HCT116 (cell line): Measurements from ENCODE around the gene GRAP. TPM values are rescaled to one million over a fixed set of nuclear protein-coding genes. Genes with fewer than 3 reads are reported as not detected.

Experiments
- ATAC-seq: fragments of 200-7000 bp; cut with Tn5 transposase; 2 replicates; pipeline ENCODE4 v1.9.1; 2020; ENCODE audit warnings: mild to moderate bottlenecking, moderate library complexity
- BruUV-seq: library from RNA; stranded (reverse); fragments of 400-500 nt; replicated peaks from 2 replicates; lab custom pipeline; 2021; lab: Mats Ljungman, UMichigan
- CTCF ChIA-PET: fragments of 300-600 bp; sonication (Branson Sonifier 250); formaldehyde crosslinking; loops from one replicate; lab custom pipeline; 2021; ENCODE audit warnings: antibody characterized with exemption; lab: Charles Lee
- POLR2A ChIA-PET: fragments of 300-600, 350-600 bp; sonication (Branson Sonifier 250); formaldehyde crosslinking; loops from one replicate; lab custom pipeline; 2021; ENCODE audit warnings: antibody characterized with exemption; lab: Charles Lee
- RAD21 ChIA-PET, 2 experiments: fragments of 300-600 bp; sonication (Branson Sonifier 250); formaldehyde crosslinking; loops; one replicate each; lab custom pipeline; 2023; ENCODE audit warnings: low total read pairs in 2 of 2; ENCODE audit not compliant: uncharacterized antibody in 2 of 2, unreplicated experiment in 2 of 2, low non-redundant PET in 1 of 2; lab: Charles Lee
- DNase-seq: peaks from one replicate; pipeline ENCODE4 v3.0.0-alpha.2; 2010; ENCODE audit warnings: low read depth, low spot score
- H2AFZ ChIP-seq: fragments of 200-600 bp; shearing (Covaris generic), sonication (generic); 2 replicates; pipeline ENCODE4 v1.6.1; 2017; ENCODE audit warnings: low read depth, mixed run types, mixed read lengths, antibody characterized with exemption, low read length; ENCODE audit not compliant: poor library complexity, severe bottlenecking
- H3K27ac ChIP-seq: 2 replicates; pipeline ENCODE4 v1.5.1; 2012; ENCODE audit warnings: low read depth, low read length
- H3K27me3 ChIP-seq: fragments of 200-600 bp; sonication (generic); 2 replicates; pipeline ENCODE4 v1.6.1; 2016; ENCODE audit warnings: mixed run types, low read length, mixed read lengths; ENCODE audit not compliant: insufficient read depth
- H3K36me3 ChIP-seq, 2 experiments: fragments of 200-500 bp in 1 of 2; fragments of 200-600 bp in 1 of 2; sonication (Bioruptor generic) in 1 of 2; sonication (generic) in 1 of 2; 2 replicates each; pipeline versions ENCODE4 v1.5.1 to v1.6.1; 2014 to 2016; ENCODE audit warnings: low read length in 2 of 2, inconsistent platforms in 1 of 2, mixed read lengths in 1 of 2, mixed run types in 1 of 2; ENCODE audit not compliant: insufficient read depth in 2 of 2, control insufficient read depth in 1 of 2
- H3K4me1 ChIP-seq, 2 experiments: fragments of 200-600 bp in 1 of 2; sonication (generic) in 1 of 2; 2 replicates each; pipeline versions ENCODE4 v1.5.1 to v1.6.1; 2012 to 2017; ENCODE audit warnings: low read length in 2 of 2, inconsistent platforms in 1 of 2, mild to moderate bottlenecking in 1 of 2, mixed read lengths in 1 of 2, mixed run types in 1 of 2, moderate library complexity in 1 of 2; ENCODE audit not compliant: insufficient read depth in 2 of 2, control insufficient read depth in 1 of 2
- H3K4me2 ChIP-seq: fragments of 200-600 bp; sonication (generic); 2 replicates; pipeline ENCODE4 v1.6.1; 2017; ENCODE audit warnings: mixed run types, low read length, mixed read lengths
- H3K4me3 ChIP-seq, 2 experiments: fragments of 200-600 bp in 1 of 2; sonication (generic) in 1 of 2; replicated peaks in 1 of 2; 2 replicates each; pipeline ENCODE4 v1.5.1; 2011 to 2016; ENCODE audit warnings: low read length in 2 of 2, control low read depth in 1 of 2, low read depth in 1 of 2, mild to moderate bottlenecking in 1 of 2, mixed read lengths in 1 of 2, mixed run types in 1 of 2
- H3K79me2 ChIP-seq: fragments of 200-600 bp; sonication (generic); 2 replicates; pipeline ENCODE4 v1.6.1; 2017; ENCODE audit warnings: mild to moderate bottlenecking, mixed run types, low read length, moderate library complexity, mixed read lengths; ENCODE audit not compliant: insufficient read depth
- H3K9ac ChIP-seq: fragments of 200-600 bp; sonication (generic); 2 replicates; pipeline ENCODE4 v1.6.1; 2016; ENCODE audit warnings: low read length, mixed read lengths
- H3K9me2 ChIP-seq: fragments of 200-600 bp; sonication (generic), shearing (Covaris generic); 2 replicates; pipeline ENCODE4 v1.6.1; 2017; ENCODE audit warnings: mixed run types, mild to moderate bottlenecking, moderate library complexity; ENCODE audit not compliant: insufficient read depth
- H3K9me3 ChIP-seq, 2 experiments: fragments of 200-500 bp in 1 of 2; fragments of 200-600 bp in 1 of 2; sonication (Bioruptor generic) in 1 of 2; sonication (generic) in 1 of 2; 2 replicates each; pipeline ENCODE4 v1.6.1; 2014 to 2017; ENCODE audit warnings: low read length in 2 of 2, mixed read lengths in 2 of 2, inconsistent platforms in 1 of 2, low read depth in 1 of 2, mild to moderate bottlenecking in 1 of 2, mixed run types in 1 of 2, moderate library complexity in 1 of 2; ENCODE audit not compliant: control insufficient read depth in 1 of 2, insufficient read depth in 1 of 2
- H4K20me1 ChIP-seq: fragments of 200-600 bp; sonication (generic), shearing (Covaris generic); 2 replicates; pipeline ENCODE4 v1.6.1; 2017; ENCODE audit warnings: mixed run types, mild to moderate bottlenecking, moderate library complexity; ENCODE audit not compliant: insufficient read depth
- ATF3 ChIP-seq: IDR thresholded peaks from 2 replicates; pipeline ENCODE4 v1.6.1; 2012
- CBX3 ChIP-seq: IDR thresholded peaks from 2 replicates; pipeline ENCODE4 v1.6.1; 2012; ENCODE audit warnings: low read depth
- CEBPB ChIP-seq: IDR thresholded peaks from 2 replicates; pipeline ENCODE4 v1.6.1; 2012; ENCODE audit warnings: low read depth
- CTCF ChIP-seq, 3 experiments: fragments of 200-600 bp in 1 of 3; sonication (generic) in 1 of 3; IDR thresholded peaks in 2 of 3; conservative IDR thresholded peaks in 1 of 3; 2 replicates each; pipeline ENCODE4 v1.5.1; 2012 to 2017; ENCODE audit warnings: low read depth in 2 of 3, low read length in 2 of 3, antibody characterized with exemption in 1 of 3, borderline replicate concordance in 1 of 3, control low read depth in 1 of 3, mild to moderate bottlenecking in 1 of 3, mixed read lengths in 1 of 3, mixed run types in 1 of 3, moderate library complexity in 1 of 3; ENCODE audit not compliant: insufficient read depth in 1 of 3
- ELF1 ChIP-seq: IDR thresholded peaks from 2 replicates; pipeline ENCODE4 v1.6.1; 2012; ENCODE audit warnings: low read depth, borderline replicate concordance
- EZH2 ChIP-seq: fragments of 200-600 bp; sonication (generic); IDR thresholded peaks from 2 replicates; pipeline ENCODE4 v1.6.1; 2017; ENCODE audit warnings: antibody characterized with exemption, mixed run types
- EZH2phosphoT487 ChIP-seq: fragments of 200-600 bp; IDR thresholded peaks from 2 replicates; pipeline ENCODE4 v1.6.1; 2018; ENCODE audit warnings: antibody characterized with exemption, borderline replicate concordance
- FOSL1 ChIP-seq: IDR thresholded peaks from 2 replicates; pipeline ENCODE4 v1.6.1; 2012; ENCODE audit warnings: low read depth
- JUND ChIP-seq: IDR thresholded peaks from 2 replicates; pipeline ENCODE4 v1.6.1; 2012
- POLR2AphosphoS5 ChIP-seq: IDR thresholded peaks from 2 replicates; pipeline ENCODE4 v1.6.1; 2011; ENCODE audit warnings: mild to moderate bottlenecking, low read depth, low read length, moderate library complexity
- RAD21 ChIP-seq: IDR thresholded peaks from 2 replicates; pipeline ENCODE4 v1.6.1; 2012; ENCODE audit warnings: low read depth, mild to moderate bottlenecking
- REST ChIP-seq: IDR thresholded peaks from 2 replicates; pipeline ENCODE4 v1.6.1; 2012; ENCODE audit warnings: low read depth
- SIN3A ChIP-seq: IDR thresholded peaks from 2 replicates; pipeline ENCODE4 v1.6.1; 2012; ENCODE audit warnings: low read depth
- SRF ChIP-seq: IDR thresholded peaks from 2 replicates; pipeline ENCODE4 v1.6.1; 2012; ENCODE audit warnings: low read depth
- TCF7L2 ChIP-seq: IDR thresholded peaks from 2 replicates; pipeline ENCODE4 v1.7.0; 2011; ENCODE audit warnings: borderline replicate concordance, inconsistent platforms; ENCODE audit not compliant: insufficient read depth, insufficient read length; ENCODE audit errors: extremely low read depth
- YY1 ChIP-seq: IDR thresholded peaks from 2 replicates; pipeline ENCODE4 v1.6.1; 2011; ENCODE audit warnings: low read length, low read depth, moderate library complexity, mild to moderate bottlenecking; ENCODE audit not compliant: insufficient replicate concordance; ENCODE audit errors: extremely low read depth
- ZBTB33 ChIP-seq: IDR thresholded peaks from 2 replicates; pipeline ENCODE4 v1.6.1; 2011; ENCODE audit warnings: mild to moderate bottlenecking, low read length, moderate library complexity; ENCODE audit not compliant: insufficient replicate concordance; ENCODE audit errors: extremely low read depth
- ZFX ChIP-seq: fragments of 450-650 bp; IDR thresholded peaks from 2 replicates; pipeline ENCODE4 v1.6.1; 2017
- ZNF274 ChIP-seq: fragments of 200-500 bp; sonication (Bioruptor generic); IDR thresholded peaks from 2 replicates; pipeline ENCODE4 v1.6.1; 2014; ENCODE audit warnings: mild to moderate bottlenecking, low read depth, low read length, inconsistent platforms
- intact Hi-C: fragments of 100-400 bp; cut with micrococcal nuclease; formaldehyde crosslinking; loops from 2 replicates; pipeline ENCODE4 v1.10.0; 2022
- total RNA-seq: library from RNA; stranded (reverse); gene quantifications from one replicate; pipeline ENCODE4 v1.2.1, GENCODE V29; 2021; ENCODE audit not compliant: unreplicated experiment

Gene GRAP
- total RNA-seq, 1 experiment from 2014 or later: 0.27 TPM

GRCh38 chr17:18981642-18982424 is 64.9 kb downstream of the GRAP start:
- POLR2A ChIA-PET: no interaction called here
- peak overlapping the region; percentile 63 for H3K27ac ChIP-seq
- TF ChIP-seq ZBTB33 (no peak), REST (no peak), CTCF (IDR thresholded peaks at IDR 0.05 in 2 of 3, conservative IDR thresholded peaks at IDR 0.05 in 1 of 3; ENCODE audit: borderline replicate concordance in 1 of 3, insufficient read depth in 1 of 3, low read depth in 2 of 3, low read length in 2 of 3) (no peak), ZFX (peak; percentile 59; the same call in 1 of the 2 replicates), FOSL1 (peak; percentile 74), RAD21 (no peak), ATF3 (no peak), CEBPB (no peak), YY1 (no peak), SRF (no peak), POLR2AphosphoS5 (no peak), CBX3 (no peak), TCF7L2 (no peak), JUND (peak; percentile 33; the same call in 1 of the 2 replicates), ELF1 (no peak), EZH2 (no peak), EZH2phosphoT487 (no peak), ZNF274 (no peak), SIN3A (no peak)

More at GRCh38 chr17:18981642-18982424, 64.9 kb downstream of the GRAP start:
- Histone ChIP-seq H3K9me2 (no peaks in the 10 kb centered on the region), H3K9me3 (no peaks in the 10 kb centered on the region), H3K36me3 (peaks cover 29 to 42% of the 10 kb centered on the region in 2 experiments; a peak in 3 of 4 replicates), H3K4me2 (peak overlapping the region; percentile 57), H4K20me1 (no peaks in the 10 kb centered on the region), H3K79me2 (peaks cover 18% of the 10 kb centered on the region), H3K27me3 (no peaks in the 10 kb centered on the region), H3K4me1 (peaks cover 17 to 31% of the 10 kb centered on the region in 2 experiments), H3K9ac (peak overlapping the region; percentile 65), H3K4me3 (peak overlapping the region in 1 of 2 experiments; percentile 11; a peak in 1 of 4 replicates), H2AFZ (no peak overlapping the region)
- ChIA-PET CTCF (interaction anchor here (2.0 kb wide), 1 partner anchor 21 kb away, joined by 6 read pairs; no protein-coding TSS in a partner anchor), RAD21 (no interaction called here)
- intact Hi-C loops: no loop called here
- BruUV-seq: no TSS peak
- ATAC-seq (peak; percentile 85), DNase-seq (peak; percentile 31)
